Measurements from ENCODE around the gene CXorf58.

Gene CXorf58

GRCh38 chrX:23937100-23937499, 29.3 kb downstream of the CXorf58 start:
- Histone ChIP-seq H3K27me3 (ENCODE audit: low read depth, low read length) (peaks cover 6% of the 10 kb centered on the region; the same call in 1 of the 2 replicates), H3K9me3 (ENCODE audit: insufficient read depth, low read length) (no peaks in the 10 kb centered on the region), H3K36me3 (replicated peaks; ENCODE audit: low read depth, low read length) (no peaks in the 10 kb centered on the region), H3K4me2 (ENCODE audit: low read length) (no peak overlapping the region), H3K4me3 (ENCODE audit: low read length) (no peak overlapping the region), H2AFZ (ENCODE audit: low read depth, low read length) (no peak overlapping the region), H3K27ac (ENCODE audit: low read length) (no peak overlapping the region), H3K9ac (ENCODE audit: low read length) (no peak overlapping the region), H4K20me1 (ENCODE audit: insufficient read depth, low read length) (no peaks in the 10 kb centered on the region), H3K79me2 (ENCODE audit: low read length) (no peaks in the 10 kb centered on the region), H3K4me1 (ENCODE audit: low read length) (no peaks in the 10 kb centered on the region)
- TF ChIP-seq EZH2phosphoT487 (IDR thresholded peaks at IDR 0.05; ENCODE audit: low read depth): no peak
- no peak for TF ChIP-seq CTCF (IDR thresholded peaks at IDR 0.05; ENCODE audit: low read depth, low read length)

GRCh38 chrX:23938690-23939089, 30.9 kb downstream of the CXorf58 start:
- Histone ChIP-seq H3K36me3 (replicated peaks; ENCODE audit: low read depth, low read length) (no peaks in the 10 kb centered on the region), H3K79me2 (ENCODE audit: low read length) (no peaks in the 10 kb centered on the region), H3K4me3 (ENCODE audit: low read length) (no peak overlapping the region), H3K4me1 (ENCODE audit: low read length) (no peaks in the 10 kb centered on the region), H3K9ac (ENCODE audit: low read length) (no peak overlapping the region), H4K20me1 (ENCODE audit: insufficient read depth, low read length) (no peaks in the 10 kb centered on the region), H3K4me2 (ENCODE audit: low read length) (no peak overlapping the region), H3K9me3 (ENCODE audit: insufficient read depth, low read length) (no peaks in the 10 kb centered on the region), H3K27me3 (ENCODE audit: low read depth, low read length) (peaks cover 6% of the 10 kb centered on the region; the same call in 1 of the 2 replicates), H2AFZ (ENCODE audit: low read depth, low read length) (no peak overlapping the region), H3K27ac (ENCODE audit: low read length) (no peak overlapping the region)
- TF ChIP-seq EZH2phosphoT487 (IDR thresholded peaks at IDR 0.05; ENCODE audit: low read depth) (no peak), CTCF (IDR thresholded peaks at IDR 0.05; ENCODE audit: low read depth, low read length) (no peak)

- no peaks in the 10 kb centered on the region for H3K4me1 ChIP-seq (ENCODE audit: low read length)
- TF ChIP-seq EZH2phosphoT487 (IDR thresholded peaks at IDR 0.05; ENCODE audit: low read depth) (no peak), CTCF (IDR thresholded peaks at IDR 0.05; ENCODE audit: low read depth, low read length) (no peak)
- no peak overlapping the region for H3K4me2 ChIP-seq (ENCODE audit: low read length)
- H3K9me3 ChIP-seq (ENCODE audit: insufficient read depth, low read length): no peaks in the 10 kb centered on the region
- H3K27ac ChIP-seq (ENCODE audit: low read length): no peak overlapping the region
- no peaks in the 10 kb centered on the region for H3K79me2 ChIP-seq (ENCODE audit: low read length)
- no peak overlapping the region for H3K9ac ChIP-seq (ENCODE audit: low read length)
- no peak overlapping the region for H2AFZ ChIP-seq (ENCODE audit: low read depth, low read length)
- peaks cover 6% of the 10 kb centered on the region; the same call in 1 of the 2 replicates for H3K27me3 ChIP-seq (ENCODE audit: low read depth, low read length)
- H3K36me3 ChIP-seq (replicated peaks; ENCODE audit: low read depth, low read length): no peaks in the 10 kb centered on the region
- no peak overlapping the region for H3K4me3 ChIP-seq (ENCODE audit: low read length)
- H4K20me1 ChIP-seq (ENCODE audit: insufficient read depth, low read length): no peaks in the 10 kb centered on the region
Measured at GRCh38 chrX:23939203-23939602, 31.4 kb downstream of the CXorf58 start.

- peaks cover 9% of the 10 kb centered on the region; the same call in 1 of the 2 replicates for H3K27me3 ChIP-seq (ENCODE audit: low read depth, low read length)
- TF ChIP-seq CTCF (IDR thresholded peaks at IDR 0.05; ENCODE audit: low read depth, low read length): no peak
- no peak for TF ChIP-seq EZH2phosphoT487 (IDR thresholded peaks at IDR 0.05; ENCODE audit: low read depth)
- H3K36me3 ChIP-seq (replicated peaks; ENCODE audit: low read depth, low read length): no peaks in the 10 kb centered on the region
- H3K27ac ChIP-seq (ENCODE audit: low read length): no peak overlapping the region
- H4K20me1 ChIP-seq (ENCODE audit: insufficient read depth, low read length): no peaks in the 10 kb centered on the region
- H3K9me3 ChIP-seq (ENCODE audit: insufficient read depth, low read length): no peaks in the 10 kb centered on the region
- H3K4me3 ChIP-seq (ENCODE audit: low read length): no peak overlapping the region
- no peak overlapping the region for H3K4me2 ChIP-seq (ENCODE audit: low read length)
- no peak overlapping the region for H3K9ac ChIP-seq (ENCODE audit: low read length)
- no peak overlapping the region for H2AFZ ChIP-seq (ENCODE audit: low read depth, low read length)
- no peaks in the 10 kb centered on the region for H3K79me2 ChIP-seq (ENCODE audit: low read length)
- no peaks in the 10 kb centered on the region for H3K4me1 ChIP-seq (ENCODE audit: low read length)
Measured at GRCh38 chrX:23944234-23944633, 36.4 kb downstream of the CXorf58 start.

All from OCI-LY3 (cell line).